ENCODE measurements around the gene MKNK1. TPM values are rescaled to one million over a fixed set of nuclear protein-coding genes. Genes with fewer than 3 reads are reported as not detected.

Gene MKNK1
- total and polyA plus RNA-seq, 2 experiments from 2014 or later = 17.8 to 20.6 TPM

DNA sequence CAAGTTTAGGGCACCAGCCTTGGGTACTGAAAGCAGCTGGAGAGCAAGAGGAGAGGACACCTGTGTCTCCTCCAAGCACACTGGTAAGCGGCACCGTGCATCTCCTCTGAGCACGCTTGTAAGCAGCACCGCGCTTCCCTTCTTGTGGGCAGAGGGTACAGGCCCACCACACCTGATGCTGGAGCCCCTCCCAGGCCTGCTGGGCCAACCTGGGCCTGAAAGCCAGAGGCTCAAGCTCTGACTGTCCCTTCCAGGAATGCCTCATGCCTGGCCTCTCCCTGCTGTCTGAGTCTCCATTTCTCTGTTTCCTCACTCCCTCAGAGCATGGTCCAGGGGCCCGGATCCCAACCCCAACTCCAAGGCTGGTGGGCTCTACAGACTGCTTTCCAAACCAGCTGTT is 88.5 kb downstream of the MKNK1 start:
- H3K4me1 ChIP-seq (ENCODE audit: insufficient read depth) = peaks cover 7% of the 10 kb centered on the region
- H3K27me3 ChIP-seq = no peaks in the 10 kb centered on the region
- H3K79me2 ChIP-seq = no peaks in the 10 kb centered on the region
- H3K4me2 ChIP-seq = no peak overlapping the region
- 95% methylated on average over 6 of the region's 6 CpGs for WGBS (ENCODE audit: low lambda C conversion rate, missing lambda C conversion rate)
- H3K36me3 ChIP-seq (replicated peaks; ENCODE audit: insufficient read depth, low read depth) = no peaks in the 10 kb centered on the region
- H2AFZ ChIP-seq = no peak overlapping the region
- H3K27ac ChIP-seq = no peak overlapping the region
- H4K20me1 ChIP-seq (ENCODE audit: insufficient read depth, poor library complexity, severe bottlenecking) = no peaks in the 10 kb centered on the region
- no peaks in the 10 kb centered on the region for H3K9me2 ChIP-seq (replicated peaks; ENCODE audit: insufficient read depth)
- H3K4me3 ChIP-seq = no peak overlapping the region
- H3K9me3 ChIP-seq (ENCODE audit: low read depth) = no peaks in the 10 kb centered on the region
- no peak for DNase-seq (ENCODE audit: low spot score)
- no peak for TF ChIP-seq EZH2phosphoT487 (IDR thresholded peaks at IDR 0.05; ENCODE audit: low read depth, severe bottlenecking, unreplicated experiment)
- TF ChIP-seq, protein P1, sequence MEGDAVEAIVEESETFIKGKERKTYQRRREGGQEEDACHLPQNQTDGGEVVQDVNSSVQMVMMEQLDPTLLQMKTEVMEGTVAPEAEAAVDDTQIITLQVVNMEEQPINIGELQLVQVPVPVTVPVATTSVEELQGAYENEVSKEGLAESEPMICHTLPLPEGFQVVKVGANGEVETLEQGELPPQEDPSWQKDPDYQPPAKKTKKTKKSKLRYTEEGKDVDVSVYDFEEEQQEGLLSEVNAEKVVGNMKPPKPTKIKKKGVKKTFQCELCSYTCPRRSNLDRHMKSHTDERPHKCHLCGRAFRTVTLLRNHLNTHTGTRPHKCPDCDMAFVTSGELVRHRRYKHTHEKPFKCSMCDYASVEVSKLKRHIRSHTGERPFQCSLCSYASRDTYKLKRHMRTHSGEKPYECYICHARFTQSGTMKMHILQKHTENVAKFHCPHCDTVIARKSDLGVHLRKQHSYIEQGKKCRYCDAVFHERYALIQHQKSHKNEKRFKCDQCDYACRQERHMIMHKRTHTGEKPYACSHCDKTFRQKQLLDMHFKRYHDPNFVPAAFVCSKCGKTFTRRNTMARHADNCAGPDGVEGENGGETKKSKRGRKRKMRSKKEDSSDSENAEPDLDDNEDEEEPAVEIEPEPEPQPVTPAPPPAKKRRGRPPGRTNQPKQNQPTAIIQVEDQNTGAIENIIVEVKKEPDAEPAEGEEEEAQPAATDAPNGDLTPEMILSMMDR (IDR thresholded peaks at IDR 0.05; ENCODE audit: poor library complexity) = no peak
- no peak for TF ChIP-seq EZH2 (IDR thresholded peaks at IDR 0.05; ENCODE audit: borderline replicate concordance)

- Histone ChIP-seq H2AFZ (no peak overlapping the region), H3K27me3 (no peaks in the 10 kb centered on the region), H3K27ac (no peak overlapping the region), H3K4me3 (no peak overlapping the region), H4K20me1 (ENCODE audit: insufficient read depth, poor library complexity, severe bottlenecking) (no peaks in the 10 kb centered on the region), H3K36me3 (replicated peaks; ENCODE audit: insufficient read depth, low read depth) (no peaks in the 10 kb centered on the region), H3K9me3 (ENCODE audit: low read depth) (no peaks in the 10 kb centered on the region), H3K4me1 (ENCODE audit: insufficient read depth) (no peaks in the 10 kb centered on the region), H3K9me2 (replicated peaks; ENCODE audit: insufficient read depth) (no peaks in the 10 kb centered on the region), H3K79me2 (no peaks in the 10 kb centered on the region), H3K4me2 (no peak overlapping the region)
- WGBS (ENCODE audit: low lambda C conversion rate, missing lambda C conversion rate) = 81% methylated on average over 5 of the region's 5 CpGs
- no peak for DNase-seq (ENCODE audit: low spot score)
- TF ChIP-seq EZH2phosphoT487 (IDR thresholded peaks at IDR 0.05; ENCODE audit: low read depth, severe bottlenecking, unreplicated experiment) (no peak), EZH2 (IDR thresholded peaks at IDR 0.05; ENCODE audit: borderline replicate concordance) (no peak)
- TF ChIP-seq, protein P1 (IDR thresholded peaks at IDR 0.05; ENCODE audit: poor library complexity) = no peak
Measured at GRCh38 chr1:46513536-46513935, 90.5 kb downstream of the MKNK1 start.

GRCh38 chr1:46512792-46513190 is 91.3 kb downstream of the MKNK1 start:
- H4K20me1 ChIP-seq (ENCODE audit: insufficient read depth, poor library complexity, severe bottlenecking) = no peaks in the 10 kb centered on the region
- DNase-seq (ENCODE audit: low spot score) = no peak
- TF ChIP-seq EZH2phosphoT487 (IDR thresholded peaks at IDR 0.05; ENCODE audit: low read depth, severe bottlenecking, unreplicated experiment) (no peak), EZH2 (IDR thresholded peaks at IDR 0.05; ENCODE audit: borderline replicate concordance) (no peak)
- TF ChIP-seq, protein P1 (IDR thresholded peaks at IDR 0.05; ENCODE audit: poor library complexity) = no peak
- H3K79me2 ChIP-seq = no peaks in the 10 kb centered on the region
- H3K27ac ChIP-seq = no peak overlapping the region
- no peak overlapping the region for H2AFZ ChIP-seq
- no peaks in the 10 kb centered on the region for H3K27me3 ChIP-seq
- no peaks in the 10 kb centered on the region for H3K9me3 ChIP-seq (ENCODE audit: low read depth)
- WGBS (ENCODE audit: low lambda C conversion rate, missing lambda C conversion rate) = 50% methylated on average over 6 of the region's 6 CpGs
- H3K4me1 ChIP-seq (ENCODE audit: insufficient read depth) = no peaks in the 10 kb centered on the region
- no peak overlapping the region for H3K4me2 ChIP-seq
- H3K9me2 ChIP-seq (replicated peaks; ENCODE audit: insufficient read depth) = no peaks in the 10 kb centered on the region
- H3K36me3 ChIP-seq (replicated peaks; ENCODE audit: insufficient read depth, low read depth) = no peaks in the 10 kb centered on the region
- no peak overlapping the region for H3K4me3 ChIP-seq
